Measurements from ENCODE around the gene RAB5B.
A peak's percentile ranks its signal among the peaks of the same experiment; 100 is the strongest.

Gene RAB5B

GRCh38 chr12:56040151-56040550 is 66.3 kb downstream of the RAB5B start:
- TF ChIP-seq CTCF (IDR thresholded peaks at IDR 0.05) = no peak

GRCh38 chr12:56040963-56041551 is 67.2 kb downstream of the RAB5B start:
- TF ChIP-seq CTCF (IDR thresholded peaks at IDR 0.05) = no peak

GRCh38 chr12:56041552-56042429 is 67.9 kb downstream of the RAB5B start, which contains the start of gene RPS26:
Gene RPS26 (plus strand): TSS chr12:56041918. CDS start chr12:56042167, 249 bp downstream.
- TF ChIP-seq CTCF (IDR thresholded peaks at IDR 0.05) = peak; percentile 64

- TF ChIP-seq CTCF (IDR thresholded peaks at IDR 0.05) = no peak
These were observed 69.0 kb downstream of the RAB5B start for GRCh38 chr12:56042843-56043242.
